ENCODE measurements around the gene CHMP1B.

DNA sequence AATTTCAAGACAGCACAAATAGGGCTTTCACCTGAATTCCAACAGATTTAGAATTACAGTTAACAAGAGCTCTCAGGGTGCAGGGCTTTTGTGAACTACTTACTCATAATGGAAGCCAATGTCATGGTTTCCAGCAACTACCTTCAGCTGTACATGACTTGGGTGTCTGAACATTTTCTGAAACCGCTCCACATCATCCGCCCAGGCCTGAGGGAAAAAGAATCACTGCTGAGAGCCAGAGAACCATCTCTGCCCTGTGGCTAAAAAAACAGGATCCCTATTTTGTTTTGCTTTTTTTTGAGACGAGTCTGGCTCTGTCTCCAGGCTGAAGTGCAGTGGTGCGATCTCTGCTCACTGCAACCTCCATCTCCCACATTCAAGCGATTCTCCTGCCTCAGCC, 38.1 kb downstream of the CHMP1B start:
- TF ChIP-seq POLR2AphosphoS5 (IDR thresholded peaks at IDR 0.05) (no peak), EP300 (conservative IDR thresholded peaks at IDR 0.05; ENCODE audit: poor library complexity, severe bottlenecking) (no peak)
- TF ChIP-seq, protein P1, sequence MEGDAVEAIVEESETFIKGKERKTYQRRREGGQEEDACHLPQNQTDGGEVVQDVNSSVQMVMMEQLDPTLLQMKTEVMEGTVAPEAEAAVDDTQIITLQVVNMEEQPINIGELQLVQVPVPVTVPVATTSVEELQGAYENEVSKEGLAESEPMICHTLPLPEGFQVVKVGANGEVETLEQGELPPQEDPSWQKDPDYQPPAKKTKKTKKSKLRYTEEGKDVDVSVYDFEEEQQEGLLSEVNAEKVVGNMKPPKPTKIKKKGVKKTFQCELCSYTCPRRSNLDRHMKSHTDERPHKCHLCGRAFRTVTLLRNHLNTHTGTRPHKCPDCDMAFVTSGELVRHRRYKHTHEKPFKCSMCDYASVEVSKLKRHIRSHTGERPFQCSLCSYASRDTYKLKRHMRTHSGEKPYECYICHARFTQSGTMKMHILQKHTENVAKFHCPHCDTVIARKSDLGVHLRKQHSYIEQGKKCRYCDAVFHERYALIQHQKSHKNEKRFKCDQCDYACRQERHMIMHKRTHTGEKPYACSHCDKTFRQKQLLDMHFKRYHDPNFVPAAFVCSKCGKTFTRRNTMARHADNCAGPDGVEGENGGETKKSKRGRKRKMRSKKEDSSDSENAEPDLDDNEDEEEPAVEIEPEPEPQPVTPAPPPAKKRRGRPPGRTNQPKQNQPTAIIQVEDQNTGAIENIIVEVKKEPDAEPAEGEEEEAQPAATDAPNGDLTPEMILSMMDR (IDR thresholded peaks at IDR 0.05; ENCODE audit: poor library complexity, severe bottlenecking): no peak
